ENCODE data around the gene DES. TPM values are rescaled to one million over a fixed set of nuclear protein-coding genes. Genes with fewer than 3 reads are reported as not detected.

Gene DES
- total and polyA plus RNA-seq, 2 of the 13 experiments (the other 11 are each of a cell fraction or from before 2014, with no cell fraction given): not detected

DNA sequence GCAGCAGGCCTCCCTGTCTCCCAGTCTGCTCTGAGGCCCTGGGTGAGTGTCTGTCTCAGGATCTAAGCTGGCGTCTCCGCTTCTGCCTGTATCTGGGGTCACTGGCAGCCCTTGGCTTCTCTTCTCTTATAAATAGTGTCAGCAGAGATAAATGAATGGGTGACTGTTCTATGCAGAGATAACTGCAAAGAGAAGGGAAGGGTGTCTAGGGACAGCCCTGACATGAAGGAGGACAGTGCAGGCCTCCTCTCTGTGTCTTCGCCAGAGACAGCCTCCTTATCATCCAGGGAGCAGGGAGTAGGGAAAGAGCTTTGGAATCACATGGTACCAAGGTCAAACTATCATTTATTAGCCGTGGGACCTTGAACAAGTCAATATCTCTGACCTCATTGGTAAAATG lies 52.3 kb downstream of the DES start:
- no peak for ATAC-seq
- no peaks in the 10 kb centered on the region for H3K36me3 ChIP-seq (replicated peaks in 1 of 2; ENCODE audit: control insufficient read depth in 1 of 2, insufficient read depth in 2 of 2, low read length in 2 of 2)
- ChIA-PET CTCF (ENCODE audit: low intra/inter-chr PET ratio, low total read pairs) (no interaction called here), POLR2A (no interaction called here)
- TF ChIP-seq NCOA5 (CRISPR knock-in tag; IDR thresholded peaks at IDR 0.05) (no peak), THAP8 (CRISPR knock-in tag; IDR thresholded peaks at IDR 0.05; ENCODE audit: borderline replicate concordance) (no peak), RCOR2 (CRISPR knock-in tag; IDR thresholded peaks at IDR 0.05) (no peak), KLF6 (CRISPR knock-in tag; IDR thresholded peaks at IDR 0.05) (no peak), ZNF816 (CRISPR knock-in tag; IDR thresholded peaks at IDR 0.05; ENCODE audit: borderline replicate concordance) (no peak), TRIM24 (CRISPR knock-in tag; IDR thresholded peaks at IDR 0.05) (no peak), NFE2 (CRISPR knock-in tag; IDR thresholded peaks at IDR 0.05) (no peak)
- TF ChIP-seq, protein P1, sequence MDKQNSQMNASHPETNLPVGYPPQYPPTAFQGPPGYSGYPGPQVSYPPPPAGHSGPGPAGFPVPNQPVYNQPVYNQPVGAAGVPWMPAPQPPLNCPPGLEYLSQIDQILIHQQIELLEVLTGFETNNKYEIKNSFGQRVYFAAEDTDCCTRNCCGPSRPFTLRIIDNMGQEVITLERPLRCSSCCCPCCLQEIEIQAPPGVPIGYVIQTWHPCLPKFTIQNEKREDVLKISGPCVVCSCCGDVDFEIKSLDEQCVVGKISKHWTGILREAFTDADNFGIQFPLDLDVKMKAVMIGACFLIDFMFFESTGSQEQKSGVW (CRISPR knock-in tag; IDR thresholded peaks at IDR 0.05; ENCODE audit: borderline replicate concordance): no peak
- H2AFZ ChIP-seq (ENCODE audit: low read length): no peak overlapping the region
- no peaks in the 10 kb centered on the region for H4K20me1 ChIP-seq (ENCODE audit: insufficient read depth, low read length)
- no peak overlapping the region for H3K9ac ChIP-seq (ENCODE audit: insufficient read depth, low read depth, low read length)
- H3K27me3 ChIP-seq (ENCODE audit: control insufficient read depth in 1 of 2, insufficient read depth in 2 of 2, low read length in 2 of 2): peaks cover 14 to 93% of the 10 kb centered on the region in 2 experiments; a peak in 4 of 5 replicates
- H3K4me3 ChIP-seq (replicated peaks in 1 of 3; ENCODE audit: insufficient read depth in 1 of 3, low read depth in 2 of 3, low read length in 3 of 3): no peak overlapping the region
- WGBS (ENCODE audit: low lambda C conversion rate): 37% methylated on average over 4 of the region's 4 CpGs
- no peak for FAIRE-seq
- no TSS peak for BruUV-seq (replicated peaks)
- DNase-seq (ENCODE audit: low spot score): no peak
- H3K27ac ChIP-seq (ENCODE audit: extremely low read length, insufficient read depth, low read length): no peak overlapping the region
- in situ Hi-C loops (cut with HindIII; ENCODE audit: extremely low pct_ligation_motif_present, low pct_unique_long_range_greater_than_20kb): loop anchor here (10.0 kb wide), 1 partner anchor 54 kb away; no protein-coding TSS in a partner anchor
- H3K4me1 ChIP-seq (ENCODE audit: insufficient read depth, low read length): no peaks in the 10 kb centered on the region
- H3K79me2 ChIP-seq (ENCODE audit: insufficient read depth, low read length): no peaks in the 10 kb centered on the region
- no peaks in the 10 kb centered on the region for H3K9me3 ChIP-seq (ENCODE audit: low read length)
- intact Hi-C loops (cut with micrococcal nuclease; ENCODE audit: unreplicated experiment): no loop called here
- no peak overlapping the region for H3K4me2 ChIP-seq (ENCODE audit: low read depth, low read length)

Measured in HepG2 (cell line).